ENCODE results near the gene INPP5B.
A peak's percentile ranks its signal among the peaks of the same experiment; 100 is the strongest.

INPP5B gene

DNA sequence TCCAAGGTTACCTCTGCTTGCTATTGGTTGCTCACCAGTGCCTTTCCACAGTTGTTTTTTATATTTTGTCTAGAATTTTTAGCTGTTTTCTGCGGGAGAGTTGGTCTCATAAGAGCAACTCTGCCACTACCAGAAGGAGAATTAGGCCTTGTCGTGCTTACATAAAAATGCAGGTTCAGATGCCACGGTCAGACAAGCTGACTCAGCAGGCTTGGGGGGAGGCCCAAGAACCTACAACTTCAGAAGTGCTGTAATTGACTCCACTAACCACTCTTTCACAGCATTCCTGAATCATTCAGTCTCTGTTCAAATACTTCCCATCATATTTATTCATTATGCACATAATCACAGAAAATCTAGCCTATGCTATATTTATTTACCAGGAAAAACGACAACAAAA, 115.7 kb downstream of the INPP5B start:
- no peak for DNase-seq

- DNase-seq, result no peak
Measured at GRCh38 chr1:37828410-37829074, 118.3 kb downstream of the INPP5B start.

GRCh38 chr1:37825506-37825905, 121.3 kb downstream of the INPP5B start:
- no peak for DNase-seq

GRCh38 chr1:37824001-37824400, 122.9 kb downstream of the INPP5B start:
- no peak for DNase-seq

DNA sequence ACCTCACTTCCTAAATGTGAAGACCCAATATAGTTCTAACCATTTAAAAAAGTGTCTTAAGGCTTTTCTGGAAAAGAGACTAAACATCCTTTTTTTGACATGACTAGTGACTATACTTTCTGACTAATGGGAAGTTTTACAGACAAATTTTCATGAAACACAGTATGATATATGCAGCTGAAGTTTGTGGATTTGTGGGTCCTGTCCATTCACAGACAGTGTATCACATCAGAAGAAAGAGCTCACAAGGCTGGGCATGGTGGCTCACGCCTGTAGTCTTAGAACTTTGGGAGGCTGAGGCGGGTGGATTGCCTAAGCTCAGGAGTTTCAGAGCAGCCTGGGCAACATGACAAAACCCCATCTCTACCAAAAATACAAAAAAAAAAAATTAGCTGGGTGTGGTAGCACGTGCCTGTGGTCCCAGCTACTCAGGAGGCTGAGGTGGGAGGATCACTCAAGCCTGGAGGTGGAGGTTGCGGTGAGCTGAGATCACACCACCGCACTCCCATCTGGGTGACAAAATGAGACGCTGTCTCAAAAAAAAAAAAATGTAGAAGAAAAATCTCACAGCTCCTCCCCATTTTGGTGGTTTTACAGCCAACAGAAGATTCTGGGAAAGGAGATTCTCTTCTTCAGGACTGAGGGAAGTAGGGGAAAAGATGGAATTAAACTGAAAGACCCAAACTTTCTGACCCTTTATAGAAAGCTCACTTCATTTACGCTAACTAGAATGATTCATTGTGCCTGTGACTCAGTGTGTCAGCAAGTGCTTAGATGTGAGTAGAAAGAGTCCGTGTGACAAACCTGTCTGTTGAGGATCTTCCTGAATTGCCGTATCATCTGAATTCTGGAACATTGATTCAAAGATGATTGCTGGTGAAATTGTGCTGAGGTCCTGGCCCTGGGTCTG, 123.7 kb downstream of the INPP5B start:
- no peak for DNase-seq

DNA sequence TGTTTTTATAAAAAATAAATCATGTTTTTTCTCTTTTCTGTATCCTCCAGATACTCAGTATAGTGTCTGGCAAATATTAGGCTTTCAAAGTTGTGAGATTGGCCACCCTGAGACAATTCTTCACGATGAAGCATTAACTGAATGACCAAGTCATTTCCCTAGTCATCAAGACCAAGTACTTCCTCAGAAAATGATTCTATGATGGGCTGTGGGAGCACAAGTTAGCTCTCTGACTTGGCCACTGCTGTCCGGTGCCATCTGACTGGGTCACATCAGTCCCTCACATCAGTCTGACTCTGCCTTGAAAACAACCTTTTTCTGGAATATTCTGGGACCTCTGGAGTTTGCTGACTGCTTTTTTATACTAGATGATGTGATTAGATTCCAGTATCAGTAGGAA, 125.4 kb downstream of the INPP5B start:
- no peak for DNase-seq

GRCh38 chr1:37817481-37817880, 129.4 kb downstream of the INPP5B start:
- DNase-seq, result no peak

DNA sequence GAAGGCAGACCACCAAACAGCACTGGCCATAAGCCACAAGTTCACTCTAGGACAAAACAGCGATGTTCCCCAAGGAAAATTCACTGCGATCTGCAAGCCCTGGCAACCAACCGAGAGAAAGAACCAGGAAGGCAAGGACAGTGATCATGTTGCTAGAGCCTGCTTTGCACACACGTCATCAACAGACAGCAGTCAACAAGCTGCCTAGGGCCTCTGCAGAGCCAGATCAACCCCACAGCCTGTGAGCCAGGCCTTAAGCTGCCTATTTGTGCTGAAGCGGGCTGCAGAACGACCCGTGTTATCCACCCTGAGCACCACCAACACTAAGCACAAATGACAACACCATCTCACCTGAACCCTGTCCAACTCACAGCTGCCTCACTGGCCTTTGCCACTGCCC, 132.6 kb downstream of the INPP5B start:
- DNase-seq, result no peak

GRCh38 chr1:37813529-37814145, 133.2 kb downstream of the INPP5B start:
- no peak for DNase-seq

GRCh38 chr1:37811027-37811655, 135.7 kb downstream of the INPP5B start:
- DNase-seq, result peak; percentile 71

All from CD4-positive, alpha-beta T cell treated with Interleukin-17A for 4 hours (primary cell).